Natural killer cell (primary cell): ENCODE results near the gene SETD3. TPM values are rescaled to one million over a fixed set of nuclear protein-coding genes. Genes with fewer than 3 reads are reported as not detected.

Experiments used
- ATAC-seq, 3 donors: fragments of 150-1000 bp in 2 of 3; fragments of 200-7000 bp in 1 of 3; cut with Tn5 transposase; 1 replicate in 1 of 3; 2 replicates in 2 of 3; pipeline ENCODE4 v1.10.0; 2021; ENCODE audit warnings: mild to moderate bottlenecking in 2 of 3, moderate library complexity in 2 of 3
- DNase-seq, 2 donors: peaks; one replicate each; pipeline versions ENCODE4 v3.0.0 to v3.0.0-alpha.2; 2013 to 2021; ENCODE audit warnings: mixed read lengths in 1 of 2
- H3K27ac ChIP-seq: one replicate; pipeline ENCODE4 v1.5.1; 2013; ENCODE audit warnings: mild to moderate bottlenecking, low read length
- H3K27me3 ChIP-seq: one replicate; pipeline ENCODE4 v1.6.1; 2013; ENCODE audit warnings: low read length; ENCODE audit not compliant: control insufficient read depth, insufficient read depth
- H3K36me3 ChIP-seq: one replicate; pipeline ENCODE4 v1.6.1; 2013; ENCODE audit warnings: low read length; ENCODE audit not compliant: control insufficient read depth, insufficient read depth
- H3K4me1 ChIP-seq: one replicate; pipeline ENCODE4 v1.6.1; 2013; ENCODE audit warnings: low read length; ENCODE audit not compliant: control insufficient read depth, insufficient read depth
- H3K4me3 ChIP-seq: one replicate; pipeline ENCODE4 v1.5.1; 2013; ENCODE audit warnings: low read length
- H3K9me3 ChIP-seq: one replicate; pipeline ENCODE4 v1.6.1; 2013; ENCODE audit warnings: low read length; ENCODE audit not compliant: control insufficient read depth, insufficient read depth
- H3K27ac Mint-ChIP-seq, 2 donors: one replicate each; pipeline ENCODE4 v1.8.0; 2022; ENCODE audit warnings: mild to moderate bottlenecking in 2 of 2, mixed read lengths in 2 of 2, moderate library complexity in 1 of 2
- H3K27me3 Mint-ChIP-seq, 2 donors: one replicate each; pipeline ENCODE4 v1.8.0; 2022; ENCODE audit warnings: low read depth in 2 of 2, mixed read lengths in 2 of 2
- H3K36me3 Mint-ChIP-seq: one replicate; pipeline ENCODE4 v1.8.0; 2022; ENCODE audit warnings: mixed read lengths
- H3K4me1 Mint-ChIP-seq, 2 donors: one replicate each; pipeline ENCODE4 v1.8.0; 2022; ENCODE audit warnings: mixed read lengths in 2 of 2
- H3K4me3 Mint-ChIP-seq: one replicate; pipeline ENCODE4 v1.8.0; 2022; ENCODE audit warnings: mild to moderate bottlenecking, moderate library complexity, mixed read lengths
- H3K9me3 Mint-ChIP-seq, 2 donors: one replicate each; pipeline ENCODE4 v1.8.0; 2022; ENCODE audit warnings: mixed read lengths in 2 of 2
- WGBS: methylation state at CpG from one replicate; pipeline ENCODE4 v1.1.7; 2013; ENCODE audit warnings: missing lambda C conversion rate; ENCODE audit not compliant: insufficient coverage; 5-methylcytosine and 5-hydroxymethylcytosine counted together
- intact Hi-C: fragments of 100-400 bp; cut with micrococcal nuclease; formaldehyde crosslinking; loops from one replicate; pipeline ENCODE4 v1.14.2; 2022
- total RNA-seq, 4 donors: library from RNA; stranded (reverse); fragments of 120-200 nt in 1 of 4; gene quantifications; one replicate each; pipeline versions ENCODE4 v1.2.3 to v1.2.4, GENCODE V29; 2013 to 2022
- TF ChIP-seq, protein P1 (sequence below): fragments of 200-600 bp; IDR thresholded peaks from one replicate; pipeline ENCODE4 v1.8.0; 2022; ENCODE audit warnings: antibody characterized with exemption

Gene SETD3
- total RNA-seq, 3 donors from 2014 or later (not counting 1 experiment from before 2014, with no cell fraction given), result 111 to 160 (median 137) TPM

DNA sequence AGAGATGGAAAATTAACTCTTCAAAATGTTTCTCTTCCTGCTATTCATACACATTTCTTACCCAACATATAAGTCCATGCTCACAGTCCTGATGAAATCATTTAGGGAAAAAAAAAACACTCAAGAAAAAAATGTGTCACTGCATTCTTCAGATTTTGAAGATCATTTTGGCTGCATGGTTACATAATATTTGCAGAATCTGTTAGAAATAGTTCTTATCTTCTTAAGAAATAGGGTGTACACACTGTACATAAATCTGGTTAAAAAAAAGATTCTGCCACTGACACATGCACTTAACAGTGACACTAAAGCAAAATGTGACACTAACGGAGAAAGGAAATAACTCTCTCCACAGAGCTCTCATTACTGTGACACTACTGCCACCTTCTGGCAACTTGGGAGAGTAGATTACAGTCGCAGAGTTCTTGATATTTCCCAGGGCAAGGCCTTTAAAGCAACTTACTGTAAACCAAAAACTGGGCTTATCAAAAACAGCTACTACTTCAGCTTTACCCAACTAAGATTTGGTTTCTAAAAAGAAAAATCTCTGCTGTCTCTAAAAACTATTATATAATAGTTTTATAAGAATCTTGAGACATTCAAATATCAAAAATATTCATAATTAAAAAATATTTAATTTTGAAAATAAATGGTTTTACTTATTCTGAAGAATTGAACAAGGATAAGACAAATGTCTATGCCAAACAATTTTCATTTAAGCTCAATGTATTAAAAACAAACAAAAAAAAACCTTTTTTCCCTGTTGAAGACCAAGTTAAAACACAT is 65.0 kb downstream of the SETD3 start:
- peak overlapping the region; percentile 66 to 67 for H3K27ac Mint-ChIP-seq
- Histone ChIP-seq H3K9me3 (no peaks in the 10 kb centered on the region), H3K36me3 (peaks cover 21% of the 10 kb centered on the region), H3K27ac (no peak overlapping the region), H3K27me3 (no peaks in the 10 kb centered on the region), H3K4me1 (no peaks in the 10 kb centered on the region), H3K4me3 (no peak overlapping the region)
- peaks cover 9% of the 10 kb centered on the region for H3K36me3 Mint-ChIP-seq
- 0% methylated on average over 2 of the region's 2 CpGs for WGBS
- TF ChIP-seq, protein P1, sequence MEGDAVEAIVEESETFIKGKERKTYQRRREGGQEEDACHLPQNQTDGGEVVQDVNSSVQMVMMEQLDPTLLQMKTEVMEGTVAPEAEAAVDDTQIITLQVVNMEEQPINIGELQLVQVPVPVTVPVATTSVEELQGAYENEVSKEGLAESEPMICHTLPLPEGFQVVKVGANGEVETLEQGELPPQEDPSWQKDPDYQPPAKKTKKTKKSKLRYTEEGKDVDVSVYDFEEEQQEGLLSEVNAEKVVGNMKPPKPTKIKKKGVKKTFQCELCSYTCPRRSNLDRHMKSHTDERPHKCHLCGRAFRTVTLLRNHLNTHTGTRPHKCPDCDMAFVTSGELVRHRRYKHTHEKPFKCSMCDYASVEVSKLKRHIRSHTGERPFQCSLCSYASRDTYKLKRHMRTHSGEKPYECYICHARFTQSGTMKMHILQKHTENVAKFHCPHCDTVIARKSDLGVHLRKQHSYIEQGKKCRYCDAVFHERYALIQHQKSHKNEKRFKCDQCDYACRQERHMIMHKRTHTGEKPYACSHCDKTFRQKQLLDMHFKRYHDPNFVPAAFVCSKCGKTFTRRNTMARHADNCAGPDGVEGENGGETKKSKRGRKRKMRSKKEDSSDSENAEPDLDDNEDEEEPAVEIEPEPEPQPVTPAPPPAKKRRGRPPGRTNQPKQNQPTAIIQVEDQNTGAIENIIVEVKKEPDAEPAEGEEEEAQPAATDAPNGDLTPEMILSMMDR, result peak; percentile 97
- H3K27me3 Mint-ChIP-seq, result no peaks in the 10 kb centered on the region
- peak; percentile 46 to 93 for DNase-seq
- intact Hi-C loops, result loop anchor here (1.0 to 5.0 kb wide), 3 partner anchors 95 to 1277 kb away; partner anchors contain the start of gene BCL11B
- peaks cover 20 to 23% of the 10 kb centered on the region in 2 donors for H3K4me1 Mint-ChIP-seq
- ATAC-seq, result peak; percentile 96 to 100 (median 99)
- no peaks in the 10 kb centered on the region for H3K9me3 Mint-ChIP-seq
- H3K4me3 Mint-ChIP-seq, result no peak overlapping the region

DNA sequence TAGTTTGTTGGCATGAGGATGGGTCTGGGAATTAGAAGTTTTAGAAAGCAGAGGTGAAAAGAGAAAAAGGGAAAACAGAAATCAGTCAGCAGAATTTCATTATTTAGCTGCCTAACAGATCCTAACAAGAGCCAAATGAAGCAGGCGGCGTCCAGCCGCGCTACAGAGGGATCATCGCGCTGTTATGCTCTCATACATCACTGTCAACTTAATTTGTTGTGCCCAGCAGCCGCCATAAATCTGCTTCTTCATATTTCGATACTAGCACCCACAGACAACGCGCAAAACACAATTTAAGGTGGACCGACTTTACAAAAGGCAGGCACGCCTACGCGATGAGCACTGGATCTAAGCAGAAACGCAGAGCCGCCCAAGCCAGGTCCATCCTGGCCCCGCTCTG is 66.7 kb downstream of the SETD3 start:
- H3K4me1 Mint-ChIP-seq, result peaks cover 12 to 18% of the 10 kb centered on the region in 2 donors
- no peaks in the 10 kb centered on the region for H3K9me3 Mint-ChIP-seq
- no peaks in the 10 kb centered on the region for H3K4me1 ChIP-seq
- no peak for DNase-seq
- peaks cover 9% of the 10 kb centered on the region for H3K36me3 Mint-ChIP-seq
- H3K4me3 ChIP-seq, result no peak overlapping the region
- intact Hi-C loops, result no loop called here
- H3K36me3 ChIP-seq, result peaks cover 32% of the 10 kb centered on the region
- no peak overlapping the region for H3K27ac Mint-ChIP-seq
- no peak overlapping the region for H3K4me3 Mint-ChIP-seq
- H3K27me3 Mint-ChIP-seq, result no peaks in the 10 kb centered on the region
- H3K27ac ChIP-seq, result no peak overlapping the region
- ATAC-seq, result no peak
- H3K9me3 ChIP-seq, result no peaks in the 10 kb centered on the region
- TF ChIP-seq, protein P1, result no peak
- 97% methylated on average over 17 of the region's 17 CpGs for WGBS
- H3K27me3 ChIP-seq, result no peaks in the 10 kb centered on the region

DNA sequence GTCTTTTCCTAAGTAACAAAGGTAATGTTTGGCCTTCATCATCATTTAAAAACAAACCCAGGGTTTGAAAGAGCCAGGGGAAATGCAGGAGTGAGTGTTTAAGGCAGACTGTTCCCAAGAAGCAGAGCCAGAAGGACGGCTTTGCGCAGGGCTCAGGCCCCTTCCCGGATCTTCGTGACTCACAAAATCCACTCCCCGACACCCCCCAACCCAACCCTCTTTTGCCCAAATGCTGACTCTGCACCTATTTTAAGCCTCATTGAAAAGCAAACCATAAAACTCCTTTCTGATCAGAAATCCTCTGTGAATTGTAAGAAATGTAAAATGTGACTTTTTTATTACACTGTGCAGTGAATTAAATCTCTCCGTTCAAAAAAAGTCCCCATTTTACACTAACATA is 67.5 kb downstream of the SETD3 start:
- 94% methylated on average over 6 of the region's 6 CpGs for WGBS
- intact Hi-C loops, result no loop called here
- H3K36me3 Mint-ChIP-seq, result peaks cover 10% of the 10 kb centered on the region
- no peaks in the 10 kb centered on the region for H3K9me3 ChIP-seq
- no peaks in the 10 kb centered on the region for H3K27me3 ChIP-seq
- H3K36me3 ChIP-seq, result peaks cover 36% of the 10 kb centered on the region
- no peaks in the 10 kb centered on the region for H3K27me3 Mint-ChIP-seq
- TF ChIP-seq, protein P1, result no peak
- no peak overlapping the region for H3K27ac Mint-ChIP-seq
- H3K4me1 ChIP-seq, result no peaks in the 10 kb centered on the region
- H3K4me3 Mint-ChIP-seq, result no peak overlapping the region
- ATAC-seq (no peak), DNase-seq (no peak)
- H3K27ac ChIP-seq, result no peak overlapping the region
- no peak overlapping the region for H3K4me3 ChIP-seq
- no peaks in the 10 kb centered on the region for H3K9me3 Mint-ChIP-seq
- H3K4me1 Mint-ChIP-seq, result peaks cover 15 to 18% of the 10 kb centered on the region in 2 donors
